ENCODE data around the gene SARS2.

GRCh38 chr19:38920602-38921419, 9.8 kb downstream of the SARS2 start:
- no peak for TF ChIP-seq YY1 (IDR thresholded peaks at IDR 0.05)
- no peak for TF ChIP-seq GABPA (IDR thresholded peaks at IDR 0.05 in 1 of 2, conservative IDR thresholded peaks at IDR 0.05 in 1 of 2)
- TF ChIP-seq CTCF (IDR thresholded peaks at IDR 0.05; ENCODE audit: low read depth, low read length, missing input control) = no peak
- TF ChIP-seq, protein P1, sequence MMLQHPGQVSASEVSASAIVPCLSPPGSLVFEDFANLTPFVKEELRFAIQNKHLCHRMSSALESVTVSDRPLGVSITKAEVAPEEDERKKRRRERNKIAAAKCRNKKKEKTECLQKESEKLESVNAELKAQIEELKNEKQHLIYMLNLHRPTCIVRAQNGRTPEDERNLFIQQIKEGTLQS (IDR thresholded peaks at IDR 0.05) = no peak
- no peak for TF ChIP-seq JUND (IDR thresholded peaks at IDR 0.05)
